Colonic mucosa (tissue), 4 donors: Measurements from ENCODE around the gene PDE5A. TPM values are rescaled to one million over a fixed set of nuclear protein-coding genes. Genes with fewer than 3 reads are reported as not detected.
"Not testable (repeated sequence)": the region's sequence is repeated elsewhere in the genome, so short reads cannot be mapped to it uniquely, and the experiment has no call there.

ENCODE experiments used
- DNase-seq: peaks from one replicate; pipeline ENCODE4 v3.0.0-alpha.2; 2020
- H3K27ac ChIP-seq: fragments of 200-600 bp; one replicate; pipeline ENCODE4 v1.8.0; 2021
- H3K27me3 ChIP-seq: fragments of 200-600 bp; one replicate; pipeline ENCODE4 v1.8.0; 2021
- H3K36me3 ChIP-seq: fragments of 200-600 bp; one replicate; pipeline ENCODE4 v1.8.0; 2021
- H3K4me1 ChIP-seq: fragments of 200-600 bp; one replicate; pipeline ENCODE4 v1.8.0; 2021; ENCODE audit warnings: mild to moderate bottlenecking
- H3K4me3 ChIP-seq: fragments of 200-600 bp; one replicate; pipeline ENCODE4 v1.8.0; 2021
- H3K9ac ChIP-seq, 2 donors: one replicate each; pipeline ENCODE4 v1.7.0; 2013; ENCODE audit warnings: control low read depth in 2 of 2, low read depth in 2 of 2, low read length in 2 of 2
- H3K9me3 ChIP-seq: fragments of 200-600 bp; one replicate; pipeline ENCODE4 v1.8.0; 2021
- intact Hi-C: fragments of 100-400 bp; cut with DNase I; formaldehyde crosslinking; loops from one replicate; pipeline ENCODE4 v1.14.1; 2022
- total RNA-seq, 2 donors: library from RNA; stranded (reverse); fragmentation: NEBNext Ultra II Directional in 1 of 2; extraction: Animal tissue kit (Norgen Biotek cat#: 25700) in 1 of 2; gene quantifications; one replicate each; pipeline ENCODE4 v1.2.1, GENCODE V29; 2021
- TF ChIP-seq, protein P1 (sequence below): fragments of 200-600 bp; IDR thresholded peaks from one replicate; pipeline ENCODE4 v1.8.0; 2022; ENCODE audit warnings: antibody characterized with exemption, mild to moderate bottlenecking
- donor health status: healthy.
- donor health status: DM: no; HTN: no; CAD: no.
- donor health status: DM: no; HTN: no; CAD: no.

The PDE5A gene
- total RNA-seq, 2 donors from 2014 or later, result 17.6 to 42.5 TPM

DNA sequence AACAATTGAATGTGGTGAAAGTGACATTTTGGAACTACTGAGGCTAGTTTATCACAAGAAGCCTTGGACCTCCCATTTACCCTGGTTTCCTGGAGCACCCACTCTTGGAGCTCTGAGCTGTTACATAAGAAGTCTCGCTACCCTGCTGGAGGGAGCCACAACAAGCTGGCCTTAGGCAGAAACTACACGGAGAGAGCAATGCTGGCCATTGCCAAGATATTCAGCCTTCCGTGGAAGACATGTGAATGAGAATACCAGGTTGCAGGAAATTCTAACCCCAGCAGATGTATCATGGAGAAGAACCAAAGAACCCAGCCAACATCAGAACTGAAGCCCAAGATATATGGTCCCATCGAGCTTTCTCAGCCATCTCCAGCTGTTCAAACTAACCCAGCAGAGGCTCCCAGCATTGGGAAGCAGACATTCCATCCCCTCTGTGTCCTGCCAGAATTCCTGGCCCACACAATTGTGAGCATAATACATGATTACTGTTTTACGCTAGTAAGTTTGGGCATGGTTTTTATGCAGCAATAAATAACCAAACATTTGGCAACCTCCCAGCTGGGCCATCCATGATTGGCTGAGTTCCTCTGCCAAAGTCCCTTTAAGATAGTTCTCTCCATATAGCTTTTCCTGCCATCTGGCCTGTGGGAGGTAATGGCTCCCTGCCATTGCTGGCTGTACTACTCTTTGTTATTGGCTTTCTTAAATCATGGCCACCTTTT, 17.9 kb upstream of the PDE5A start:
- TF ChIP-seq, protein P1, sequence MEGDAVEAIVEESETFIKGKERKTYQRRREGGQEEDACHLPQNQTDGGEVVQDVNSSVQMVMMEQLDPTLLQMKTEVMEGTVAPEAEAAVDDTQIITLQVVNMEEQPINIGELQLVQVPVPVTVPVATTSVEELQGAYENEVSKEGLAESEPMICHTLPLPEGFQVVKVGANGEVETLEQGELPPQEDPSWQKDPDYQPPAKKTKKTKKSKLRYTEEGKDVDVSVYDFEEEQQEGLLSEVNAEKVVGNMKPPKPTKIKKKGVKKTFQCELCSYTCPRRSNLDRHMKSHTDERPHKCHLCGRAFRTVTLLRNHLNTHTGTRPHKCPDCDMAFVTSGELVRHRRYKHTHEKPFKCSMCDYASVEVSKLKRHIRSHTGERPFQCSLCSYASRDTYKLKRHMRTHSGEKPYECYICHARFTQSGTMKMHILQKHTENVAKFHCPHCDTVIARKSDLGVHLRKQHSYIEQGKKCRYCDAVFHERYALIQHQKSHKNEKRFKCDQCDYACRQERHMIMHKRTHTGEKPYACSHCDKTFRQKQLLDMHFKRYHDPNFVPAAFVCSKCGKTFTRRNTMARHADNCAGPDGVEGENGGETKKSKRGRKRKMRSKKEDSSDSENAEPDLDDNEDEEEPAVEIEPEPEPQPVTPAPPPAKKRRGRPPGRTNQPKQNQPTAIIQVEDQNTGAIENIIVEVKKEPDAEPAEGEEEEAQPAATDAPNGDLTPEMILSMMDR, result no peak
- no peak for DNase-seq
- Histone ChIP-seq H3K9ac (no peak overlapping the region), H3K4me1 (no peaks in the 10 kb centered on the region), H3K9me3 (no peaks in the 10 kb centered on the region), H3K27me3 (no peaks in the 10 kb centered on the region), H3K27ac (no peak overlapping the region), H3K4me3 (no peak overlapping the region), H3K36me3 (no peaks in the 10 kb centered on the region)
- intact Hi-C loops, result no loop called here

DNA sequence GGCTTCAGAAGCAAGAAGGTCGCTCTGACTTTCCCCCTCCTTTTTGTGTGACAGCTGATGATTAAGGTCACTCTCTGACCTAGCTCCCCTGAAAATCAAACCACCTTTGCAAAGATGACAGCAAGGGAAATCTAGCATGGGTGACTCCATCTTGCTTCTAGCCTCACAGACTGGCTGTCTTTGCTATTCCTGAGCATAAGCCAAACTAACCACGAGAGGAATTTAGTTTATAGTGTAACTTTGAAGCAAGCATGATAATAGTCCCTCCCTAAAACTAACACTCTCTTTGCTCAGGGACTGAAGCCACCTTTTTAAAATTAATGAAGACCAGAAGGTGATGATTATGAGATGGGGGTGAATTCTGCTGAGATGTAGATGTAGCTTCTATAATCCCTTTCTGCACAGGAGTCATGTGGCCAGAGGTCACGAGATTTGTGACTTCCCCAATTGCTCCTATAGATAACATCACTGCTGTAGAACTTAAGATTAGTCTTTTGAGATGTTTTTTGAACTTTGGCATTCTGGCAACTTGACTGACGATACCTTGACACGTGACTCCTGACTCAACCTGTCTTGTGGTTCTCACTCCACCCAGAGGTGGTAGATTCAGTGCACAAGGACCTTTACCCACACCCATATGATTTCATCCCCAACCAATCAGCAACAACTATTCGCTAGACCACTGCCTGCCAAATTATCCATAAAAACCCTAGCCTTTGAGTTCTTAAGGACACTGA, 14.9 kb upstream of the PDE5A start:
- Histone ChIP-seq H3K9ac (no peak overlapping the region), H3K9me3 (no peaks in the 10 kb centered on the region), H3K36me3 (no peaks in the 10 kb centered on the region), H3K27ac (no peak overlapping the region), H3K4me1 (no peaks in the 10 kb centered on the region), H3K27me3 (no peaks in the 10 kb centered on the region), H3K4me3 (no peak overlapping the region)
- TF ChIP-seq, protein P1, result no peak
- DNase-seq, result no peak
- intact Hi-C loops, result no loop called here

GRCh38 chr4:119641765-119642164, 13.2 kb upstream of the PDE5A start:
- no peaks in the 10 kb centered on the region for H3K9me3 ChIP-seq
- TF ChIP-seq, protein P1, result no peak
- no peaks in the 10 kb centered on the region for H3K27me3 ChIP-seq
- no peak overlapping the region for H3K9ac ChIP-seq
- intact Hi-C loops, result no loop called here
- no peak overlapping the region for H3K4me3 ChIP-seq
- H3K27ac ChIP-seq, result no peak overlapping the region
- DNase-seq, result no peak
- H3K36me3 ChIP-seq, result no peaks in the 10 kb centered on the region
- no peaks in the 10 kb centered on the region for H3K4me1 ChIP-seq

DNA sequence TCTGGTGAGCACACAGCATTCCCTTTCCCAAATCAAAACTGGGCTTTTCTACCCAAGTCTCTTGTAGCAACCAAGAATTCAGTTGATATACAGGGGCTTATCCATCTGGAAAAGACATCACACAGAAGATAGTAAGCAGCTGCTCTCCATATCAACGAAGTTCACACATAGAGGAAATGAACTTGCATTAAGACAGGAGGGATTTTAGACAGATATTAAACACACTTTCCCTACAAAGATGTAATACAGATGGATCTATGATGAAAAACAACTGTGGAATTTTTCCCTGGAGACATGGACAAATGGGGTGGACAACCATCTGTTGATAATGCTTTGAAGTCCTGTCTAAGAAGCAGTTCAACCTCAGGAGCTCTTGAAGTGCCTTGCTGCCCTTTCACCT, 9.8 kb upstream of the PDE5A start:
- TF ChIP-seq, protein P1, result no peak
- no peak for DNase-seq
- Histone ChIP-seq H3K9ac (no peak overlapping the region), H3K27ac (no peak overlapping the region), H3K4me1 (no peaks in the 10 kb centered on the region), H3K4me3 (no peak overlapping the region), H3K27me3 (no peaks in the 10 kb centered on the region), H3K9me3 (no peaks in the 10 kb centered on the region), H3K36me3 (no peaks in the 10 kb centered on the region)
- intact Hi-C loops, result no loop called here

GRCh38 chr4:119636851-119637250, 8.2 kb upstream of the PDE5A start:
- H3K27me3 ChIP-seq, H3K9me3 ChIP-seq, H3K9ac ChIP-seq, H3K4me1 ChIP-seq, H3K27ac ChIP-seq, H3K36me3 ChIP-seq, DNase-seq, H3K4me3 ChIP-seq, intact Hi-C loops: not testable (repeated sequence)

- Histone ChIP-seq H3K9me3 (no peaks in the 10 kb centered on the region), H3K36me3 (no peaks in the 10 kb centered on the region), H3K27ac (no peak overlapping the region), H3K4me3 (no peak overlapping the region), H3K4me1 (peaks cover 5% of the 10 kb centered on the region), H3K9ac (no peak overlapping the region), H3K27me3 (no peaks in the 10 kb centered on the region)
- DNase-seq, result no peak
- intact Hi-C loops, result no loop called here
- TF ChIP-seq, protein P1, result no peak
Observed at GRCh38 chr4:119632216-119632615, 3.6 kb upstream of the PDE5A start.
